Measurements from ENCODE around the gene BFSP2. TPM values are rescaled to one million over a fixed set of nuclear protein-coding genes. Genes with fewer than 3 reads are reported as not detected.

BFSP2 gene, protein sequence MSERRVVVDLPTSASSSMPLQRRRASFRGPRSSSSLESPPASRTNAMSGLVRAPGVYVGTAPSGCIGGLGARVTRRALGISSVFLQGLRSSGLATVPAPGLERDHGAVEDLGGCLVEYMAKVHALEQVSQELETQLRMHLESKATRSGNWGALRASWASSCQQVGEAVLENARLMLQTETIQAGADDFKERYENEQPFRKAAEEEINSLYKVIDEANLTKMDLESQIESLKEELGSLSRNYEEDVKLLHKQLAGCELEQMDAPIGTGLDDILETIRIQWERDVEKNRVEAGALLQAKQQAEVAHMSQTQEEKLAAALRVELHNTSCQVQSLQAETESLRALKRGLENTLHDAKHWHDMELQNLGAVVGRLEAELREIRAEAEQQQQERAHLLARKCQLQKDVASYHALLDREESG
- total RNA-seq: not detected in 2 replicates

DNA sequence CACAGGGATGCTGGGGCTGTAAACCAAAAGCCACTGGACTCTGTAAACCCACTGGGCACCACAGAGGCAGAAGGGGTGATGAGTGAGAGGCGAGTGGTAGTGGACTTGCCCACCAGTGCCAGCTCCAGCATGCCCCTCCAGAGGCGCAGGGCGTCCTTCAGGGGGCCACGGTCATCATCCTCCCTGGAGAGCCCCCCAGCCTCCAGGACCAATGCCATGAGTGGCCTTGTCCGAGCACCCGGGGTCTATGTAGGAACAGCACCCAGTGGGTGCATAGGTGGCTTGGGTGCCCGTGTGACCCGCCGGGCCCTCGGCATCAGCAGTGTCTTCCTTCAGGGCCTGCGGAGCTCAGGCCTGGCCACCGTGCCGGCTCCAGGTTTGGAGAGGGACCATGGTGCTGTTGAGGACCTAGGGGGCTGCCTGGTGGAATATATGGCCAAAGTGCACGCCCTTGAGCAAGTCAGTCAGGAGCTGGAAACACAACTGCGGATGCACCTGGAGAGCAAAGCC is at the start of gene BFSP2:
BFSP2 (plus strand) TSS at position 51 of the 510 bp plus-strand sequence; CDS start at position 79, 28 bp downstream.
- Mint-ChIP-seq H3K9me3 (no peaks in the 10 kb centered on the region), H3K36me3 (ENCODE audit: low read depth) (no peaks in the 10 kb centered on the region), H3K27ac (no peak within 1 kb of the TSS), H3K4me1 (ENCODE audit: low read depth) (no peaks in the 10 kb centered on the region), H3K4me3 (no peak within 1 kb of the TSS), H3K27me3 (ENCODE audit: insufficient read depth) (peaks cover 3% of the 10 kb centered on the region)
- intact Hi-C loops (cut with micrococcal nuclease): no loop called here
- DNase-seq (ENCODE audit: low spot score): no peak

DNA sequence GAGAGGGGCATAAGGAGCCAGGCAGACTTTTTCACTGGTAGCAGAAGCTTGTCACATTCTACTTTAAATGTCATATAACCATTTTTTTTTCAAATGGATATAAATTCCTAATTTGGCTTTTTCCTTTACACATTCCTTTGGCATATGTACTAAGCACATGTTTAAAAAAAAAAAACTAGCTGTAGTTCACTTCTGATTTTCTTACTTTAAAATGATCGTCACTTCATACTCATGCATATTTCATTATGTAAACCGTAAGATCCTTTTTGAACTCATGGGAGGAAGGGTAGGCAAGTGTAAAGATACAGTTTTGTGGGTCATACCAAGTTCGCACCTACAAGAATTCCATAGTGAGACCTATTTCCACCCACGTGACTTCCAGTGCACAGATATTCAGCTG is 45.1 kb upstream of the BFSP2 start:
- peaks cover 6% of the 10 kb centered on the region for H3K9me3 Mint-ChIP-seq

GRCh38 chr3:133360476-133360875 is 39.4 kb upstream of the BFSP2 start:
- intact Hi-C loops (cut with micrococcal nuclease): no loop called here
- Mint-ChIP-seq H3K27me3 (ENCODE audit: insufficient read depth) (peaks cover 19% of the 10 kb centered on the region), H3K36me3 (ENCODE audit: low read depth) (no peaks in the 10 kb centered on the region), H3K4me3 (no peak overlapping the region), H3K9me3 (peaks cover 6% of the 10 kb centered on the region), H3K27ac (no peak overlapping the region), H3K4me1 (ENCODE audit: low read depth) (no peaks in the 10 kb centered on the region)
- DNase-seq (ENCODE audit: low spot score): no peak

More for the DNA sequence above, 45.1 kb upstream of the BFSP2 start:
- Mint-ChIP-seq H3K36me3 (ENCODE audit: low read depth) (no peaks in the 10 kb centered on the region), H3K4me3 (no peak overlapping the region), H3K27me3 (ENCODE audit: insufficient read depth) (peaks cover 15% of the 10 kb centered on the region), H3K4me1 (ENCODE audit: low read depth) (no peaks in the 10 kb centered on the region), H3K27ac (no peak overlapping the region)
- no peak for DNase-seq (ENCODE audit: low spot score)
- intact Hi-C loops (cut with micrococcal nuclease): no loop called here

GRCh38 chr3:133361011-133361410 is 38.8 kb upstream of the BFSP2 start:
- Mint-ChIP-seq H3K27ac (no peak overlapping the region), H3K4me3 (no peak overlapping the region), H3K27me3 (ENCODE audit: insufficient read depth) (peaks cover 19% of the 10 kb centered on the region), H3K9me3 (peaks cover 6% of the 10 kb centered on the region), H3K4me1 (ENCODE audit: low read depth) (no peaks in the 10 kb centered on the region), H3K36me3 (ENCODE audit: low read depth) (no peaks in the 10 kb centered on the region)
- intact Hi-C loops (cut with micrococcal nuclease): no loop called here
- no peak for DNase-seq (ENCODE audit: low spot score)

DNA sequence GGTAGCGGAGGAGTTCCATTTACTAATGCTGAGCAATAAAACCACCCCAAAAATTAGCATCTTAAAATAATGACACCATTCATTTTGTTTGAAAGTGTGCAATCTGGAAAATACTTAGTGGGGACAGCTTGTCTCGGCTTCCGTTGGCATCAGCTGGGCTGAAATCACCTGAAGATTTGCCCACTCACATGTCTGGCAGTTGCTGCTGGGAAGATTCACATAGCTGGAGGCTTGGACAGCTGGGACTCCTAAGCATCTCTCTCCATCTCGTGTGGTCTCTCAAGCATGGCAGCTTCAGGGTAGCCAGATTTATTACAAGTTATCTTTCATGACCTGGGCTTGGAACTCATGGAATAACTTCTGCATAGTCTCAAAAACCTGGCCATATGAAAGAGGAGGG is 38.4 kb upstream of the BFSP2 start:
- intact Hi-C loops (cut with micrococcal nuclease): no loop called here
- no peak overlapping the region for H3K4me3 Mint-ChIP-seq
- H3K4me1 Mint-ChIP-seq (ENCODE audit: low read depth): no peaks in the 10 kb centered on the region
- H3K27me3 Mint-ChIP-seq (ENCODE audit: insufficient read depth): peaks cover 20% of the 10 kb centered on the region
- H3K27ac Mint-ChIP-seq: no peak overlapping the region
- H3K9me3 Mint-ChIP-seq: peaks cover 2% of the 10 kb centered on the region
- no peak for DNase-seq (ENCODE audit: low spot score)
- no peaks in the 10 kb centered on the region for H3K36me3 Mint-ChIP-seq (ENCODE audit: low read depth)

DNA sequence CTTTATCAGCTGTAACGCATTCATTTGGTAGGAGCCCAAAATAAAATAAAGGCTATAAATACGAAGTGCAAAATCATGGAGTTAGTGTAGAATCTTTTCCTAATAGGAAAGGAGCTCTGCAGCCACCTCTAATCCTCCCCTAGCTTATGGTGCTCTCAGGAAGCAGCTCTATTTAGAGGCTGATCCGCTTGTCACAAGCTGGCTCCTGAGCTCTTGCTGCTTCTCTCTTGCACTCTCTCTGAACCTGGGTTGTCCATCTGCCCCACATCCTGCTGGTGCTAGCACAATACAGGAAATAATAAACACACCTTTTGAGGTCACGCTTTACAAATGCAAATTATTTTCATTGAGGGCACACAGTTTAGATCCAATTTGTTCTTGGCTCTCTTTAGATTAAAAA is 37.3 kb upstream of the BFSP2 start:
- Mint-ChIP-seq H3K27me3 (ENCODE audit: insufficient read depth) (peaks cover 22% of the 10 kb centered on the region), H3K27ac (no peak overlapping the region), H3K4me3 (no peak overlapping the region), H3K36me3 (ENCODE audit: low read depth) (no peaks in the 10 kb centered on the region), H3K4me1 (ENCODE audit: low read depth) (no peaks in the 10 kb centered on the region), H3K9me3 (no peaks in the 10 kb centered on the region)
- DNase-seq (ENCODE audit: low spot score): no peak
- intact Hi-C loops (cut with micrococcal nuclease): no loop called here

GRCh38 chr3:133364704-133365103 is 35.2 kb upstream of the BFSP2 start:
- Mint-ChIP-seq H3K4me1 (ENCODE audit: low read depth) (no peaks in the 10 kb centered on the region), H3K9me3 (no peaks in the 10 kb centered on the region), H3K4me3 (no peak overlapping the region), H3K36me3 (ENCODE audit: low read depth) (no peaks in the 10 kb centered on the region), H3K27ac (no peak overlapping the region), H3K27me3 (ENCODE audit: insufficient read depth) (peaks cover 12% of the 10 kb centered on the region)
- intact Hi-C loops (cut with micrococcal nuclease): no loop called here
- DNase-seq (ENCODE audit: low spot score): no peak

DNA sequence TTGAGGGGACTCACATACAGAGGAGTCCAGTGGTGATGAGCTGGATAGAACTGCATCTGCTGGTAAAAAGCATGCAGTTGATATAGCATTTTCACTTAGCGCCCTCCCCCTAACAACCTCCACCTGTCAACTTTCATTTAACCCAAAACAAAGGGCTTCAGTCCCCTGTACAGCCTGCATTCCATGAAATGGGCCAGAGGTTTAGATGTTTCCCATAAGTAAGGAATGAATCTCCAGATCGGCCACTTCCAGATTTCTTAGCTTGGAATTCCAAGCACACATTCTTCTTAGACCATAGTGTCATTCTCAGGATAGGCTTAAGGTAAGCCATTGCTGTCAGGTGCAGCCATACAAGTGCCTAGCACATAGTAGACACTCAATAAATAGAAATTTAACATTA is 32.9 kb upstream of the BFSP2 start:
- no peaks in the 10 kb centered on the region for H3K9me3 Mint-ChIP-seq
- no peak overlapping the region for H3K4me3 Mint-ChIP-seq
- H3K27me3 Mint-ChIP-seq (ENCODE audit: insufficient read depth): peaks cover 11% of the 10 kb centered on the region
- no peak overlapping the region for H3K27ac Mint-ChIP-seq
- H3K36me3 Mint-ChIP-seq (ENCODE audit: low read depth): no peaks in the 10 kb centered on the region
- DNase-seq (ENCODE audit: low spot score): no peak
- H3K4me1 Mint-ChIP-seq (ENCODE audit: low read depth): no peaks in the 10 kb centered on the region
- intact Hi-C loops (cut with micrococcal nuclease): no loop called here

- Mint-ChIP-seq H3K4me1 (ENCODE audit: low read depth) (no peaks in the 10 kb centered on the region), H3K27ac (no peak overlapping the region), H3K4me3 (no peak overlapping the region), H3K9me3 (no peaks in the 10 kb centered on the region), H3K27me3 (ENCODE audit: insufficient read depth) (peaks cover 9% of the 10 kb centered on the region), H3K36me3 (ENCODE audit: low read depth) (no peaks in the 10 kb centered on the region)
- DNase-seq (ENCODE audit: low spot score): no peak
- intact Hi-C loops (cut with micrococcal nuclease): no loop called here
Observed at GRCh38 chr3:133367403-133367802, 32.5 kb upstream of the BFSP2 start.

DNA sequence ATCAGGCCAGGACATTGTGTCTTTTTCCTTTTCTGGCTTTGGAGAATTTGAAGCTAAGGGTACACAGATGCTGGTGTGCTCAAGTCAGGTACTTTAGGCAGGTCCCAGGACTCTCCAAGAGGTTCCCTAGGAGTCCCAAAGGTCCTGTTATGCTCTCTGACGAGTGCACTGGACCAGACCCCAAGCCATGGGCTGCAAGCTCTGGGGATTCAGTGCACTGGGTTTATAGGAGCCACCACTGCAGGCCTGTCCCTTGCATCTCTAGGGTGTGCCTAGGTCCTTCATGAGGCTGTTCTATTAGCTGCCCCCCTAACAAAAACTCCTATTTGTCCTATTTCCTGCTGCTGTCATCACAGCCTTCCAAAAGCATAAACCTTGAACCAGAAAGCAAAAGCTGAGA is 31.9 kb upstream of the BFSP2 start:
- Mint-ChIP-seq H3K27ac (no peak overlapping the region), H3K4me3 (no peak overlapping the region), H3K36me3 (ENCODE audit: low read depth) (no peaks in the 10 kb centered on the region), H3K4me1 (ENCODE audit: low read depth) (no peaks in the 10 kb centered on the region), H3K9me3 (no peaks in the 10 kb centered on the region), H3K27me3 (ENCODE audit: insufficient read depth) (peaks cover 6% of the 10 kb centered on the region)
- no peak for DNase-seq (ENCODE audit: low spot score)
- intact Hi-C loops (cut with micrococcal nuclease): no loop called here

DNA sequence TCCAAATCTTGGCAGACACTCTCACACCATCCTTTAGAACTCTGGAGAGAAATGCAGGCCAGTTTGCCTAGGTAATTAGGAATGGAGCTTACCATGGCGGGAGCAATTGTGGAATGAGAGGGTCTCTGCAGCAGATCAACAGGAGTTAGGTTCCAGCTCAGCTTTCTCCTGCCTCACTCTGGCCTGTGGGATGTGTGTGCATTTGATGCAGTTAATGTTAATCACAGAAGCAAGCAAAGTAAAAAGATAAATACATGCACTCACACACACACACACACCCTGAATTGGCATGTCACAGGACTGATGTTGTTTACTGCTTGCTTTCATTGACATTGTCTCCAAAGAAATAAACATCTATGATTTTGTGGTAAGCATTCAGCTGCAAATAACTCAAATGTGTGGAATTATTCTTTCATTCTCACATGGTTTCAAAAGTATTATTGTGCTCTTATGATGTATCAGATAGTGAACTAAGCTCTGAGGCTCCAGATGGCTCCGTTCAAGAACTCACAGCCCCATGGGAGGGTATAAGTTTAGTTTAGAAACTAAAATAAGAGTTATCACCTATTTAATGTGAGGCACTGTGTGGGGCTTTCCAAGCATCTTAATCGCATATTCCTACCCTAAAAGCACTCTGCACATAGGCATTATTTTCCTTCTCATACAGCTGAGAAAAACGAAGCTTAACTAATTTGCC is 31.3 kb upstream of the BFSP2 start:
- intact Hi-C loops (cut with micrococcal nuclease): no loop called here
- no peak overlapping the region for H3K4me3 Mint-ChIP-seq
- no peaks in the 10 kb centered on the region for H3K4me1 Mint-ChIP-seq (ENCODE audit: low read depth)
- H3K36me3 Mint-ChIP-seq (ENCODE audit: low read depth): no peaks in the 10 kb centered on the region
- DNase-seq (ENCODE audit: low spot score): no peak
- no peaks in the 10 kb centered on the region for H3K9me3 Mint-ChIP-seq
- H3K27ac Mint-ChIP-seq: no peak overlapping the region
- H3K27me3 Mint-ChIP-seq (ENCODE audit: insufficient read depth): peaks cover 6% of the 10 kb centered on the region

- Mint-ChIP-seq H3K27ac (no peak overlapping the region), H3K36me3 (ENCODE audit: low read depth) (no peaks in the 10 kb centered on the region), H3K27me3 (ENCODE audit: insufficient read depth) (peaks cover 6% of the 10 kb centered on the region), H3K9me3 (no peaks in the 10 kb centered on the region), H3K4me3 (no peak overlapping the region), H3K4me1 (ENCODE audit: low read depth) (no peaks in the 10 kb centered on the region)
- intact Hi-C loops (cut with micrococcal nuclease): no loop called here
- no peak for DNase-seq (ENCODE audit: low spot score)
Observed at GRCh38 chr3:133369068-133369440, 30.8 kb upstream of the BFSP2 start.

GRCh38 chr3:133371181-133371580 is 28.7 kb upstream of the BFSP2 start:
- Mint-ChIP-seq H3K4me3 (no peak overlapping the region), H3K9me3 (no peaks in the 10 kb centered on the region), H3K27ac (no peak overlapping the region), H3K4me1 (ENCODE audit: low read depth) (no peaks in the 10 kb centered on the region), H3K27me3 (ENCODE audit: insufficient read depth) (peaks cover 6% of the 10 kb centered on the region), H3K36me3 (ENCODE audit: low read depth) (no peaks in the 10 kb centered on the region)
- DNase-seq (ENCODE audit: low spot score): no peak
- intact Hi-C loops (cut with micrococcal nuclease): no loop called here

Measured in activated T-helper 1 cell treated with anti-CD3 and anti-CD28 coated beads, Interleukin-12 subunit alpha, Interleukin-12 subunit beta, Interleukin-2, Interleukin-4 antibody, amounts not matched to agents 30 ng/mL and 10 ng/mL and 1 ng/mL, durations not matched to agents 14 hours and 24 hours and 36 hours (primary cell).